NB4 (cell line): ENCODE results near the gene RASGEF1C.

Source experiments
- CTCF ChIP-seq: IDR thresholded peaks from one replicate; pipeline ENCODE4 v1.5.1; 2012; ENCODE audit warnings: low read depth, low read length
- MYC ChIP-seq: IDR thresholded peaks from 2 replicates; pipeline ENCODE4 v1.6.1; 2011; ENCODE audit warnings: low read depth, low read length
- POLR2A ChIP-seq: IDR thresholded peaks from 2 replicates; pipeline ENCODE4 v1.6.1; 2011; ENCODE audit warnings: mild to moderate bottlenecking; ENCODE audit not compliant: insufficient read length; ENCODE audit errors: extremely low read depth

DNA sequence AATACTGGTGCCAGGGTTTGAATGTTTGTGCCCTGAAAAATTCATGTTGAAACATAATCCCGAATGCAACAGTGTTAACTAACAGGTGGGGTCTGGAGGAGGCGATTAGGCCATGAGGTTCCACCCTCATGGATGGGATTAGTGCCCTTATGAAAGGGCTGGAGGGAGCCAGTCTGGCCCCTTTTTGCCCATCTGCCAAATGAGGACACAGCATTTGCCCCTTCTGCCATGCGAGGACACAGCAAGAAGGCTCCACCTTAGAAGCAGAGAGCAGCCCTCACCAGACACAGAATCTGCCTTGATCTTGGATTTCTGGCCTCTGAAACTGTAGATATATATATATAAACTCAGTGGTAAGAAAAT, 104.9 kb downstream of the RASGEF1C start:
- TF ChIP-seq CTCF, result no peak
- TF ChIP-seq POLR2A, result no peak
- TF ChIP-seq MYC, result no peak
